ENCODE data around the gene VEPH1. TPM values are rescaled to one million over a fixed set of nuclear protein-coding genes. Genes with fewer than 3 reads are reported as not detected.

The VEPH1 gene
- total RNA-seq, 1 experiment from 2014 or later: 35.1 TPM

GRCh38 chr3:157225001-157225400 is 278.2 kb downstream of the VEPH1 start:
- CTCF ChIA-PET: interaction anchor here (0.7 kb wide), 1 partner anchor 69 kb away, joined by 3 read pairs; no protein-coding TSS in a partner anchor
- TF ChIP-seq CTCF (IDR thresholded peaks at IDR 0.05; ENCODE audit: unreplicated experiment): no peak
- H3K4me1 Mint-ChIP-seq (ENCODE audit: low read depth, unreplicated experiment): no peaks in the 10 kb centered on the region
- H3K4me3 Mint-ChIP-seq (ENCODE audit: low read depth, unreplicated experiment): no peak overlapping the region
- H3K27ac Mint-ChIP-seq (ENCODE audit: unreplicated experiment): no peak overlapping the region
- intact Hi-C loops (cut with micrococcal nuclease; ENCODE audit: unreplicated experiment): no loop called here
- H3K27me3 Mint-ChIP-seq (ENCODE audit: unreplicated experiment): no peaks in the 10 kb centered on the region
- no peaks in the 10 kb centered on the region for H3K36me3 Mint-ChIP-seq (ENCODE audit: insufficient read depth, unreplicated experiment)
- H3K9me3 Mint-ChIP-seq (ENCODE audit: low read depth, unreplicated experiment): peaks cover 4% of the 10 kb centered on the region
- DNase-seq: no peak
- no TSS peak for BruUV-seq (replicated peaks)

- CTCF ChIA-PET: interaction anchor here (0.5 to 1.0 kb wide), 2 partner anchors 14 to 22 kb away, joined by 3 to 8 read pairs; no protein-coding TSS in a partner anchor
- DNase-seq: no peak
- no peaks in the 10 kb centered on the region for H3K9me3 Mint-ChIP-seq (ENCODE audit: low read depth, unreplicated experiment)
- TF ChIP-seq CTCF (IDR thresholded peaks at IDR 0.05; ENCODE audit: unreplicated experiment): no peak
- no peaks in the 10 kb centered on the region for H3K4me1 Mint-ChIP-seq (ENCODE audit: low read depth, unreplicated experiment)
- H3K27ac Mint-ChIP-seq (ENCODE audit: unreplicated experiment): no peak overlapping the region
- no peaks in the 10 kb centered on the region for H3K36me3 Mint-ChIP-seq (ENCODE audit: insufficient read depth, unreplicated experiment)
- no peaks in the 10 kb centered on the region for H3K27me3 Mint-ChIP-seq (ENCODE audit: unreplicated experiment)
- intact Hi-C loops (cut with micrococcal nuclease; ENCODE audit: unreplicated experiment): no loop called here
- no TSS peak for BruUV-seq (replicated peaks)
- H3K4me3 Mint-ChIP-seq (ENCODE audit: low read depth, unreplicated experiment): no peak overlapping the region
These were observed 282.3 kb downstream of the VEPH1 start for GRCh38 chr3:157220883-157221282.

- intact Hi-C loops (cut with micrococcal nuclease; ENCODE audit: unreplicated experiment): no loop called here
- CTCF ChIA-PET: no interaction called here
These were observed 283.0 kb downstream of the VEPH1 start for GRCh38 chr3:157220211-157220610.

GRCh38 chr3:157219215-157219614 is 284.0 kb downstream of the VEPH1 start:
- DNase-seq: no peak
- no peaks in the 10 kb centered on the region for H3K9me3 Mint-ChIP-seq (ENCODE audit: low read depth, unreplicated experiment)
- TF ChIP-seq CTCF (IDR thresholded peaks at IDR 0.05; ENCODE audit: unreplicated experiment): no peak
- intact Hi-C loops (cut with micrococcal nuclease; ENCODE audit: unreplicated experiment): no loop called here
- no peaks in the 10 kb centered on the region for H3K4me1 Mint-ChIP-seq (ENCODE audit: low read depth, unreplicated experiment)
- H3K36me3 Mint-ChIP-seq (ENCODE audit: insufficient read depth, unreplicated experiment): no peaks in the 10 kb centered on the region
- no peaks in the 10 kb centered on the region for H3K27me3 Mint-ChIP-seq (ENCODE audit: unreplicated experiment)
- no TSS peak for BruUV-seq (replicated peaks)
- no peak overlapping the region for H3K4me3 Mint-ChIP-seq (ENCODE audit: low read depth, unreplicated experiment)
- H3K27ac Mint-ChIP-seq (ENCODE audit: unreplicated experiment): no peak overlapping the region
- CTCF ChIA-PET: no interaction called here

More at GRCh38 chr3:157220211-157220610, 283.0 kb downstream of the VEPH1 start:
- no peak overlapping the region for H3K4me3 Mint-ChIP-seq (ENCODE audit: low read depth, unreplicated experiment)
- no peaks in the 10 kb centered on the region for H3K36me3 Mint-ChIP-seq (ENCODE audit: insufficient read depth, unreplicated experiment)
- no peak for TF ChIP-seq CTCF (IDR thresholded peaks at IDR 0.05; ENCODE audit: unreplicated experiment)
- no peaks in the 10 kb centered on the region for H3K4me1 Mint-ChIP-seq (ENCODE audit: low read depth, unreplicated experiment)
- no peak for DNase-seq
- no peak overlapping the region for H3K27ac Mint-ChIP-seq (ENCODE audit: unreplicated experiment)
- no peaks in the 10 kb centered on the region for H3K9me3 Mint-ChIP-seq (ENCODE audit: low read depth, unreplicated experiment)
- BruUV-seq (replicated peaks): no TSS peak
- no peaks in the 10 kb centered on the region for H3K27me3 Mint-ChIP-seq (ENCODE audit: unreplicated experiment)

Other genes with a start within 250 kb of the VEPH1 start
- gene PTX3, start 66.6 kb downstream of the VEPH1 start, total RNA-seq (2022): 1.8 and 2.9 TPM in 2 replicates